ENCODE results near the gene IFNAR1.

- TF ChIP-seq POLR2A (IDR thresholded peaks at IDR 0.05; ENCODE audit: low read length), result no peak
- TF ChIP-seq GATA1 (IDR thresholded peaks at IDR 0.05; ENCODE audit: low read depth, low read length), result no peak
Observed at GRCh38 chr21:33388188-33388587, 63.4 kb downstream of the IFNAR1 start.

Measured in erythroblast (primary cell).